ENCODE measurements around the gene KRT72.

DNA sequence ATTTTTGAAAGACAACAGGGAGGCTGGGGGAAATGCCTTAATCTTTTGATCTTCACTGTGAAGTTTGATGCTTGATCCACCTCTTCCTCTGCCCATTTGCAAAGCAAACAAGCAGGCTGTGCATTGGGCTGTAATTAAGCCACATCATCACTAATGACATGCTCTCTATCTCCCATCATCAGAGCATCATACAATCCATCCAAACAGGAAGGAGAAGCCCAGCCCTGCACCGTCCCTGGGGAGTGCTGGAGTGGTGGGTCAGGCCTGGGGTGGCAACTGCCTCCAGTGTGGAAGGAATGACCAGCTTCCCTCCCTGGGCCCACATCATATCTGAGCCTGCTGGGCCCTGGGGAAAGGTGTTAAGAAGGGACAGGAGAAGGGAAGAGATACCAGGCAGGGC lies 20.8 kb downstream of the KRT72 start:
- TF ChIP-seq CEBPB (IDR thresholded peaks at IDR 0.05) (no peak), YY1 (IDR thresholded peaks at IDR 0.05; ENCODE audit: low read depth) (no peak), ZBTB7A (IDR thresholded peaks at IDR 0.05; ENCODE audit: low read depth) (no peak), CREB1 (IDR thresholded peaks at IDR 0.05; ENCODE audit: low read depth) (no peak)
- TF ChIP-seq, protein P1, sequence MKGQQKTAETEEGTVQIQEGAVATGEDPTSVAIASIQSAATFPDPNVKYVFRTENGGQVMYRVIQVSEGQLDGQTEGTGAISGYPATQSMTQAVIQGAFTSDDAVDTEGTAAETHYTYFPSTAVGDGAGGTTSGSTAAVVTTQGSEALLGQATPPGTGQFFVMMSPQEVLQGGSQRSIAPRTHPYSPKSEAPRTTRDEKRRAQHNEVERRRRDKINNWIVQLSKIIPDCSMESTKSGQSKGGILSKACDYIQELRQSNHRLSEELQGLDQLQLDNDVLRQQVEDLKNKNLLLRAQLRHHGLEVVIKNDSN (IDR thresholded peaks at IDR 0.05): no peak
- TF ChIP-seq, protein P2, sequence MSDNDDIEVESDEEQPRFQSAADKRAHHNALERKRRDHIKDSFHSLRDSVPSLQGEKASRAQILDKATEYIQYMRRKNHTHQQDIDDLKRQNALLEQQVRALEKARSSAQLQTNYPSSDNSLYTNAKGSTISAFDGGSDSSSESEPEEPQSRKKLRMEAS (IDR thresholded peaks at IDR 0.05): no peak
